BJ (cell line): ENCODE measurements around the gene WFS1. TPM values are rescaled to one million over a fixed set of nuclear protein-coding genes. Genes with fewer than 3 reads are reported as not detected.

Source experiments
- CTCF ChIA-PET: fragments of 350-600 bp; formaldehyde crosslinking; extraction: SDS; loops from one replicate; lab custom pipeline; 2021; ENCODE audit warnings: antibody characterized with exemption, inconsistent platforms; lab: Yijun Ruan, JAX
- POLR2A ChIA-PET: fragments of 300-600 bp; sonication (Branson Sonifier 250); formaldehyde crosslinking; extraction: SDS; loops from one replicate; lab custom pipeline; 2021; ENCODE audit warnings: antibody characterized with exemption; lab: Charles Lee
- DNase-seq: peaks from one replicate; pipeline ENCODE4 v3.0.0-alpha.2; 2011; ENCODE audit warnings: low read depth
- H3K27me3 ChIP-seq: 2 replicates; pipeline ENCODE4 v1.6.0; 2011; ENCODE audit warnings: low read length; ENCODE audit not compliant: control insufficient read depth, insufficient read depth
- H3K36me3 ChIP-seq: 2 replicates; pipeline ENCODE4 v1.5.1; 2011; ENCODE audit warnings: low read length; ENCODE audit not compliant: control insufficient read depth, insufficient read depth
- H3K4me3 ChIP-seq: 2 replicates; pipeline ENCODE4 v1.5.1; 2011; ENCODE audit warnings: low read depth, mild to moderate bottlenecking, control low read depth, low read length
- polyA plus RNA-seq: library from polyadenylated mRNA; depleted of rRNA; stranded (reverse); fragments of >200 nt; gene quantifications from 2 replicates; pipeline ENCODE4 v1.2.3, GENCODE V29; 2011
- TF ChIP-seq, protein P1 (sequence below): IDR thresholded peaks from 2 replicates; pipeline ENCODE4 v1.5.1; 2011; ENCODE audit warnings: low read depth, mild to moderate bottlenecking, control low read depth, inconsistent platforms, low read length, moderate library complexity; ENCODE audit not compliant: insufficient read depth

WFS1 gene
- polyA plus RNA-seq, 1 experiment, result 66.4 TPM

DNA sequence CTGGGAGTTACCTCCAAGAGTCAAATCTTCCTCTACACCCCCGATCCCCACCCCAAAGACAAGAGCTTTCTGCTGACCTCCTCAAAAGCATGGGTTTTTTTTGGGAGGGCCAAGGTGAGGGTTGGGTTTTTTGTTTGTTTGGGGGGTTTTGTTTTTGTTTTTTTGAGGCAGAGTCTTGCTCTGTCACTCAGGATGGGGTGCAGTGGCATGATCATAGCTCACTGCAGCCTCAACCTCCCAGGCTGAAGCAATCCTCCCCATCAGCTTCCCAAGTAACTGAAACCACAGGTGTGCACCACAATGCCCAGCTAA, 18.7 kb upstream of the WFS1 start:
- TF ChIP-seq, protein P1, sequence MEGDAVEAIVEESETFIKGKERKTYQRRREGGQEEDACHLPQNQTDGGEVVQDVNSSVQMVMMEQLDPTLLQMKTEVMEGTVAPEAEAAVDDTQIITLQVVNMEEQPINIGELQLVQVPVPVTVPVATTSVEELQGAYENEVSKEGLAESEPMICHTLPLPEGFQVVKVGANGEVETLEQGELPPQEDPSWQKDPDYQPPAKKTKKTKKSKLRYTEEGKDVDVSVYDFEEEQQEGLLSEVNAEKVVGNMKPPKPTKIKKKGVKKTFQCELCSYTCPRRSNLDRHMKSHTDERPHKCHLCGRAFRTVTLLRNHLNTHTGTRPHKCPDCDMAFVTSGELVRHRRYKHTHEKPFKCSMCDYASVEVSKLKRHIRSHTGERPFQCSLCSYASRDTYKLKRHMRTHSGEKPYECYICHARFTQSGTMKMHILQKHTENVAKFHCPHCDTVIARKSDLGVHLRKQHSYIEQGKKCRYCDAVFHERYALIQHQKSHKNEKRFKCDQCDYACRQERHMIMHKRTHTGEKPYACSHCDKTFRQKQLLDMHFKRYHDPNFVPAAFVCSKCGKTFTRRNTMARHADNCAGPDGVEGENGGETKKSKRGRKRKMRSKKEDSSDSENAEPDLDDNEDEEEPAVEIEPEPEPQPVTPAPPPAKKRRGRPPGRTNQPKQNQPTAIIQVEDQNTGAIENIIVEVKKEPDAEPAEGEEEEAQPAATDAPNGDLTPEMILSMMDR, result no peak
- ChIA-PET POLR2A (no interaction called here), CTCF (interaction anchor here (0.6 to 16.7 kb wide), 44 partner anchors 10 to 693 kb away, joined by 3 to 496 read pairs (median 4); partner anchors contain the start of gene WFS1)
- no peak for DNase-seq
- no peaks in the 10 kb centered on the region for H3K36me3 ChIP-seq
- H3K27me3 ChIP-seq, result peaks cover 10% of the 10 kb centered on the region
- no peak overlapping the region for H3K4me3 ChIP-seq

DNA sequence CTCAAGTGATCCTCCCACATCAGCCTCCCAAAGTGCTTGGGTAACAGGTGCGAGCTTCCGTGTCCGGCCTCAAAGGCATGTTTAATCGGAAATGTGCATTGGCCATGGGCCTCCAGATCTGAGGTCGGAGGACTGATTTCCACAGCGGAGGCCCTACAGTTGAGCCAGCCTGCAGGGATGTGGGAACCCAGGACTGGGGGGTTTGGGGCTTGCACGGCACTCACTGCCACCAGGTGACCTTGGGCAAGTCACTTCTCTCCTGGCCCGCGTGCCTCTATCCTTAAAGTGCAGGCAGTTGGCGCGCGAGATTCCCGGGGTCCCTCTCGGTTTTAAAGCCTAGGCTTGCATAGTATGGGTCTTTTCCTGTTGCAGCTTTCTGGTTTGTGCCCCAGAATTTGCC, 18.3 kb upstream of the WFS1 start:
- TF ChIP-seq, protein P1, result no peak
- Histone ChIP-seq H3K4me3 (no peak overlapping the region), H3K36me3 (no peaks in the 10 kb centered on the region), H3K27me3 (peaks cover 10% of the 10 kb centered on the region)
- DNase-seq, result no peak
- ChIA-PET CTCF (interaction anchor here (0.6 to 16.7 kb wide), 42 partner anchors 10 to 694 kb away, joined by 3 to 496 read pairs (median 4); partner anchors contain the start of gene WFS1), POLR2A (no interaction called here)

DNA sequence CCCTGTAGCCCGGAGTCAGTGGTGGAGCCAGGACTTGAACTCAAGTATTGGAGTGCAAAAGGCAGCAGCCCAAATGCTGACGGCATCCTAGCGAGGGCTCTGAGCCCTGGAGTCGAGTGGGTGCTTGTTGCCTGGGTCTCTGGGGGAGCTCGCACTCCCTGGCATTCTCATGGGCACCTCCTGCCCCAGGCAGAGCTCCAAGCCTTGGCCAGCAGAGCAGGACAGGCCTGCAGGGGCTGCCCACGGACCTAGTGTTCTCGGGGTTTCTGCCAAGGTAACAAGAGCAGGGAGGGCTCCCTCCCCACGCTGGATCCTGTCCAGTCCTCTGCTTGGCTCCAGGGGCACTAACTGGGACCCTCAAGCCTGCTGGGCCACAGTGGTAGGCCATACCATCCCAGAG, 17.6 kb upstream of the WFS1 start:
- H3K4me3 ChIP-seq, result no peak overlapping the region
- H3K27me3 ChIP-seq, result peaks cover 6% of the 10 kb centered on the region
- ChIA-PET POLR2A (no interaction called here), CTCF (interaction anchor here (1.0 to 16.7 kb wide), 7 partner anchors 10 to 306 kb away, joined by 3 to 496 read pairs (median 5); no protein-coding TSS in a partner anchor)
- DNase-seq, result no peak
- TF ChIP-seq, protein P1, result no peak
- no peaks in the 10 kb centered on the region for H3K36me3 ChIP-seq

DNA sequence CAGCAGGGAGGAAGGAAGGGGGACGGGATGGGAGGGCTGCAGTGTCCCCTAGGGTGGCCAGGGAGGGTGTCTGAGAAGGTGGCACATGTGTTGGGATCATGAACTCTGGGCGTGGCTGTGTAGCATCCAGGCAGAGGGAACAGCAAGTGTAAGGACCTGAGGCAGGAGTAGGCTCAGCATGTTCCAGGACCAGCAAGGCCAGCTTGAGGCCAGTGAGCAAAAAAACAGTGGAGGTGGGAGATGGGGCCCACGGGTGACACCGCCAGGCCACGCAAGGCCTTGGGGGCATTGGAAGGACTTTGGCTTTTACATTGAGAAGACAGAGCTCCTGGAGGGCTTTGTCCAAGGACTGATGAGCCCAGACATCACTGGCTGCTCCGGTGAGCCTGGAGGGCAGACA, 16.5 kb upstream of the WFS1 start:
- ChIA-PET CTCF (interaction anchor here (0.6 to 16.7 kb wide), 5 partner anchors 9 to 891 kb away, joined by 3 to 496 read pairs (median 12); no protein-coding TSS in a partner anchor), POLR2A (no interaction called here)
- Histone ChIP-seq H3K4me3 (no peak overlapping the region), H3K27me3 (peaks cover 6% of the 10 kb centered on the region), H3K36me3 (no peaks in the 10 kb centered on the region)
- TF ChIP-seq, protein P1, result no peak
- DNase-seq, result no peak

DNA sequence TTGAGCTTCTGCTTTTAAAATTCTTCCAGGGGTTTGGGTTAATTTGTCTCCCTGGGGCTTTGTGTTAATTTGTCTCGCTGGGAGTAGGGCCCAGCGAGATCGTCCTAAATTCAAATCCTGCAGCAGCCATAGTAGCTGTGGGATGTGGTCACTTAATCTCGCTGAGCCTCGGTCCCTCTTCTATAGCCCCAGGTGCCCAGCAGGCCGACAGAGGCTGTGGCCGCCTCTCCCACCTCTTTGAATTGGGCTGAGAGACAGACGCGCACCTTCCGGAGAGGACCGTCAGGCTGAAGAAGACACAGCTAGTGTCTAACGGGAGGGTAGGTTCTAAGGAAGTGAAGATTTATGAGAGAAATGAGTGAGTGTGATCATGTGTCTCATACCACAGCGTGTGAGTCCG, 15.7 kb upstream of the WFS1 start:
- peaks cover 5% of the 10 kb centered on the region; the same call in 1 of the 2 replicates for H3K27me3 ChIP-seq
- no peak for DNase-seq
- H3K36me3 ChIP-seq, result no peaks in the 10 kb centered on the region
- TF ChIP-seq, protein P1, result no peak
- no peak overlapping the region for H3K4me3 ChIP-seq
- ChIA-PET CTCF (interaction anchor here (2.3 to 16.7 kb wide), 2 partner anchors 11 to 74 kb away, joined by 12 to 496 read pairs; no protein-coding TSS in a partner anchor), POLR2A (no interaction called here)
